ENCODE measurements around the gene STPG1.

STPG1 gene

DNA sequence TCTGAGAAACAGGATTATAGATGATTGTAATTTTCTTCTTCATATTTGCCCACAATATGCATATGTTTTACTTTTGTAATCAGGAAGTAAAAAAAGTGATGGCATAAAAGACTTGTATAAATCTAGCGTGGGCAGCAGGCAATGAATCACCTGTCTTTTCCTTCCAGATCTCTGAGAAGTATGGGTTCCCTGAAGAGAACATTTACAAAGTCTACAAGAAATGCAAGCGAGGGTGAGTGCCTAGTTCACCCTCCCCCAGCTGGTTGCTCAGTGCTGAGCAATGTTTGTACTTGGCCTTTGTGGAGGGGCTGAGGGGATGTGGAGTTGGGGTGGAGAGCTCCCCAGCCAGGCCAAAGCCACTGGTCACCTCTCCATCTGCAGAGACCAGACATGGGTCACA, 63.7 kb downstream of the STPG1 start:
- H3K27ac ChIP-seq (ENCODE audit: poor library complexity, severe bottlenecking) = no peak overlapping the region
- peak; percentile 35; the same call in 1 of the 3 replicates for ATAC-seq (ENCODE audit: low read depth)
- TF ChIP-seq, protein P1, sequence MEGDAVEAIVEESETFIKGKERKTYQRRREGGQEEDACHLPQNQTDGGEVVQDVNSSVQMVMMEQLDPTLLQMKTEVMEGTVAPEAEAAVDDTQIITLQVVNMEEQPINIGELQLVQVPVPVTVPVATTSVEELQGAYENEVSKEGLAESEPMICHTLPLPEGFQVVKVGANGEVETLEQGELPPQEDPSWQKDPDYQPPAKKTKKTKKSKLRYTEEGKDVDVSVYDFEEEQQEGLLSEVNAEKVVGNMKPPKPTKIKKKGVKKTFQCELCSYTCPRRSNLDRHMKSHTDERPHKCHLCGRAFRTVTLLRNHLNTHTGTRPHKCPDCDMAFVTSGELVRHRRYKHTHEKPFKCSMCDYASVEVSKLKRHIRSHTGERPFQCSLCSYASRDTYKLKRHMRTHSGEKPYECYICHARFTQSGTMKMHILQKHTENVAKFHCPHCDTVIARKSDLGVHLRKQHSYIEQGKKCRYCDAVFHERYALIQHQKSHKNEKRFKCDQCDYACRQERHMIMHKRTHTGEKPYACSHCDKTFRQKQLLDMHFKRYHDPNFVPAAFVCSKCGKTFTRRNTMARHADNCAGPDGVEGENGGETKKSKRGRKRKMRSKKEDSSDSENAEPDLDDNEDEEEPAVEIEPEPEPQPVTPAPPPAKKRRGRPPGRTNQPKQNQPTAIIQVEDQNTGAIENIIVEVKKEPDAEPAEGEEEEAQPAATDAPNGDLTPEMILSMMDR (IDR thresholded peaks at IDR 0.05; ENCODE audit: poor library complexity, severe bottlenecking) = no peak
- H3K27me3 ChIP-seq (ENCODE audit: insufficient read depth, poor library complexity, severe bottlenecking) = no peaks in the 10 kb centered on the region
- no peak for DNase-seq (ENCODE audit: low spot score)
- peaks cover 4% of the 10 kb centered on the region for H3K4me1 ChIP-seq (ENCODE audit: insufficient read depth, poor library complexity, severe bottlenecking)
- H3K36me3 ChIP-seq (ENCODE audit: low read depth) = no peaks in the 10 kb centered on the region
- no peak overlapping the region for H3K4me3 ChIP-seq (ENCODE audit: severe bottlenecking)
- H3K9me3 ChIP-seq (ENCODE audit: severe bottlenecking) = no peaks in the 10 kb centered on the region

DNA sequence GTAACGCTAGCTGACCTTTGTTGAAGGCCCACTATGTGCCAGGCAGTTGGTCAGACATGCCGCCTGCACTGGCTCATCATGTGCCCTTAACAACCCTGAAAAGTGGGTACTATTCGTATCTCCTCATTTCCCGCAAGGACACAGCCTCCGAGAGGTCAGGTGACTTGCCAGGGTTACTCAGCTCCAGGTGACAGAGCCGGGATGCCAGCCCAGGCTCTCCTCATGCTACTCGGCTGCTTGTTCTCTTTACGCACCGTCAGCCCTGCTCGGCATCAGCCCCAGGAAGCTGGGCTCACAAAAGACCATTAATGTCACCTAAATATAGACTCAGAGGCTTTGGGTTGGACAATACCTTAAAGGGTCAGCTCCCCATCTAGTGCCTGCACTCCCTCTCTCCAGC, 65.4 kb downstream of the STPG1 start:
- no peak overlapping the region for H3K27ac ChIP-seq (ENCODE audit: poor library complexity, severe bottlenecking)
- peaks cover 4% of the 10 kb centered on the region for H3K4me1 ChIP-seq (ENCODE audit: insufficient read depth, poor library complexity, severe bottlenecking)
- TF ChIP-seq, protein P1 (IDR thresholded peaks at IDR 0.05; ENCODE audit: poor library complexity, severe bottlenecking) = no peak
- no peaks in the 10 kb centered on the region for H3K27me3 ChIP-seq (ENCODE audit: insufficient read depth, poor library complexity, severe bottlenecking)
- H3K4me3 ChIP-seq (ENCODE audit: severe bottlenecking) = no peak overlapping the region
- H3K9me3 ChIP-seq (ENCODE audit: severe bottlenecking) = no peaks in the 10 kb centered on the region
- no peak for DNase-seq (ENCODE audit: low spot score)
- no peak for ATAC-seq (ENCODE audit: low read depth)
- H3K36me3 ChIP-seq (ENCODE audit: low read depth) = no peaks in the 10 kb centered on the region

DNA sequence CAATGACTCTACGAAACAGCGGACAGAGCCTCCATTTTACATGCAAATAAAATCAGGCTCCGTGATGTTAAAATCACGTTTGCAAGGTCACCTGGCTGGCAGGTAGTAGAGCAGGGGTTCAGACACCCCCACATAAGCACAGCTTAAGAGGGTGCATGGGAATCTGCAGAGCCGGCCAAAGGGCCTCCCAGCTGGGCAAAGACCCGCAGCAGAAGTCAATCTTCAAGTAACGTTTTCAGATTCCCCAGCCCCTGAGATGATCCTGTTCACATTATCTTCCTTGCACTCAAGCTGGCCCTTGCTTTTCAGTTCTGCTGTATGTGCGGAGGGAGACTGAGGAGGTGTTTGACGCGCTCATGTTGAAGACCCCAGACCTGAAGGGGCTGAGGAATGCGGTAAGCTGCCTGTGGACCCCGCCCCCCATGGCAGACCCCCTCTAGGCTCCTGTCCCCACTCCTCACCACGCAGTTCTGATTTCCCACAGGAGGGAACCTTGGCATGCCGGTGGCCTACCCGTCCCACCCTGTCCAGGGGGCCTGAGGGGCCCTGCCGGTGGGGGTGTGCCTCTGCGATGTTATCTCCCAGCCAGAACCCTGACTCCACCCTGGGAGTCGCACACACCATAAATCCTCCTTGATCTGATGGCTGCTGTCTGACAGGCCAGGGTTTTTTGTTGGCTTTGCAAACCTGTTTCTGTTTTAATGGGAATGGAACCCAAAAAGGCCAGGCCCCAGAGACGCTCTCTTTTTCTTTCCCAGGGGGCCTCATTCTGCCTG, 66.2 kb downstream of the STPG1 start:
- TF ChIP-seq, protein P1 (IDR thresholded peaks at IDR 0.05; ENCODE audit: poor library complexity, severe bottlenecking) = no peak
- Histone ChIP-seq H3K4me3 (ENCODE audit: severe bottlenecking) (no peak overlapping the region), H3K27me3 (ENCODE audit: insufficient read depth, poor library complexity, severe bottlenecking) (no peaks in the 10 kb centered on the region), H3K27ac (ENCODE audit: poor library complexity, severe bottlenecking) (no peak overlapping the region), H3K9me3 (ENCODE audit: severe bottlenecking) (no peaks in the 10 kb centered on the region), H3K4me1 (ENCODE audit: insufficient read depth, poor library complexity, severe bottlenecking) (peaks cover 4% of the 10 kb centered on the region), H3K36me3 (ENCODE audit: low read depth) (no peaks in the 10 kb centered on the region)
- DNase-seq (ENCODE audit: low spot score) (no peak), ATAC-seq (ENCODE audit: low read depth) (no peak)

DNA sequence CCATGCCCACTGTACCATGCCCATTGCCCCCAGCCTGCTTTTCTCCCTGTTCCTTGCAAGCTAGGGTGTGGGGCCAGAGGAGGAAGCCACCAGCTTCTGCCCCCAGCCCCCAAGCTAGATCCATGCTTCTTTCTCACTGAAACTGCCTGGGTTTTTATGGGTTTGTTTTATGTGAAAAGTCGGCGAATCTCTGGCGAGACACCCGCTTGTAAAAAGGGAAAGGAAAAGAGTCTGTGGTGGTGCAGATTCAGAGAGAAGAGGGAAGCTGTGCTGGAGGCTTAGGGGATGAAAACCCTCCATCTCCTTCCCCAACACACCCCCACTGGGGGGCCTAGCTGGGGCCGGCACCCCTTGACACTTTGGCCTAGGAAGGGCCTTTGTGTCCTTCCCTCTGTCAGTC, 68.2 kb downstream of the STPG1 start:
- Histone ChIP-seq H3K27me3 (ENCODE audit: insufficient read depth, poor library complexity, severe bottlenecking) (no peaks in the 10 kb centered on the region), H3K4me3 (ENCODE audit: severe bottlenecking) (no peak overlapping the region), H3K9me3 (ENCODE audit: severe bottlenecking) (no peaks in the 10 kb centered on the region), H3K27ac (ENCODE audit: poor library complexity, severe bottlenecking) (no peak overlapping the region), H3K36me3 (ENCODE audit: low read depth) (no peaks in the 10 kb centered on the region), H3K4me1 (ENCODE audit: insufficient read depth, poor library complexity, severe bottlenecking) (peaks cover 4% of the 10 kb centered on the region)
- TF ChIP-seq, protein P1 (IDR thresholded peaks at IDR 0.05; ENCODE audit: poor library complexity, severe bottlenecking) = no peak
- DNase-seq (ENCODE audit: low spot score) = no peak
- ATAC-seq (ENCODE audit: low read depth) = no peak

DNA sequence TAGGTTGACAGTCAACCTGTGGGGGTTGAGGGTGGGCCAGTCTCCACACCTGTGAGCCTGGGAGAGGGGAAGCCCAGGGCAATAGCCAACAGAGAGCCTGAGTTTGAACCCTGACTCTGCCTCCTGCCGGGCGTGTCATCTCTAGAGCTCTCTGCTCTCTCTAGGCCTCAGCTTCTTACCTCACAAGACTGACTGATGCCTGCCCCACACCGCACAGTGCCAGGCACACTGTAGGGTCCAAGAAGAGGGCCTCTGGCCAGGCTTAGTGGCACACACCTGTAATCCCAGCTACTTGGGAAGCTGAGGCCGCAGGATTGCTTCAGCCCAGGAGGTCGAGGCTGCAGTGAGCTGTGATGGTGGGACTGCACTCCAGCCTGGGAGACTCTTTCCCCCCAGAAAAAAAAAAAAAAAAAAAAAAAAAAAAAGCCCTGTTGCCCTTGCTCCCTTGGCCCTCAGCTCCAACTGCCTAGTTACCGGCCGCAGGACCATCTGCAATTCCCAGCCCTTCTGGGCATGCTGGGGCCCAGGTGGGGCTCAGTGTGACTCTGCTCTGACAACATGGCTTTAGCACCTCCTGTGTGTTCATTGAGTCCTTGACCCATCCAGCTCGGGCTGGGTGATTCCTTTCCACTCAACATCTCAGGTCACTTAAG, 69.4 kb downstream of the STPG1 start:
- Histone ChIP-seq H3K36me3 (ENCODE audit: low read depth) (no peaks in the 10 kb centered on the region), H3K27me3 (ENCODE audit: insufficient read depth, poor library complexity, severe bottlenecking) (no peaks in the 10 kb centered on the region), H3K9me3 (ENCODE audit: severe bottlenecking) (no peaks in the 10 kb centered on the region), H3K4me1 (ENCODE audit: insufficient read depth, poor library complexity, severe bottlenecking) (no peaks in the 10 kb centered on the region), H3K27ac (ENCODE audit: poor library complexity, severe bottlenecking) (no peak overlapping the region), H3K4me3 (ENCODE audit: severe bottlenecking) (no peak overlapping the region)
- TF ChIP-seq, protein P1 (IDR thresholded peaks at IDR 0.05; ENCODE audit: poor library complexity, severe bottlenecking) = no peak
- DNase-seq (ENCODE audit: low spot score) (no peak), ATAC-seq (ENCODE audit: low read depth) (no peak)

Measured in RWPE2 (cell line).